Liver (tissue), 9 donors: ENCODE results near the gene ORC5. TPM values are rescaled to one million over a fixed set of nuclear protein-coding genes. Genes with fewer than 3 reads are reported as not detected.

Experiments used
- DNase-seq: peaks from one replicate; pipeline ENCODE4 v3.0.0-alpha.2; 2017; ENCODE audit warnings: low spot score
- H3K27ac ChIP-seq, 2 donors: one replicate each; pipeline ENCODE4 v1.7.0; 2013; ENCODE audit warnings: inconsistent platforms in 2 of 2, low read length in 2 of 2, control low read depth in 1 of 2, low read depth in 1 of 2, mild to moderate bottlenecking in 1 of 2
- H3K27me3 ChIP-seq, 4 donors: one replicate each; pipeline versions ENCODE4 v1.6.1 to v1.7.0; 2013; ENCODE audit warnings: low read length in 3 of 4, inconsistent platforms in 1 of 4, mild to moderate bottlenecking in 1 of 4, moderate library complexity in 1 of 4; ENCODE audit not compliant: control insufficient read depth in 4 of 4, insufficient read depth in 4 of 4
- H3K36me3 ChIP-seq, 4 donors: one replicate each; pipeline versions ENCODE4 v1.6.1 to v1.7.0; 2013; ENCODE audit warnings: low read length in 3 of 4, mild to moderate bottlenecking in 3 of 4, low read depth in 1 of 4, moderate library complexity in 1 of 4; ENCODE audit not compliant: control insufficient read depth in 4 of 4, insufficient read depth in 3 of 4
- H3K4me1 ChIP-seq, 4 donors: one replicate each; pipeline versions ENCODE4 v1.6.1 to v1.7.0; 2013; ENCODE audit warnings: low read length in 3 of 4, mild to moderate bottlenecking in 3 of 4, moderate library complexity in 1 of 4; ENCODE audit not compliant: control insufficient read depth in 4 of 4, insufficient read depth in 4 of 4
- H3K4me3 ChIP-seq, 3 donors: one replicate each; pipeline versions ENCODE4 v1.6.1 to v1.7.0; 2013; ENCODE audit warnings: low read length in 3 of 3, control low read depth in 1 of 3, low read depth in 1 of 3, mild to moderate bottlenecking in 1 of 3
- H3K9ac ChIP-seq, 2 donors: one replicate each; pipeline ENCODE4 v1.7.0; 2013; ENCODE audit warnings: low read length in 2 of 2, mild to moderate bottlenecking in 2 of 2, moderate library complexity in 2 of 2, control low read depth in 1 of 2, low read depth in 1 of 2
- H3K9me3 ChIP-seq, 4 donors: one replicate each; pipeline versions ENCODE4 v1.6.1 to v1.7.0; 2013; ENCODE audit warnings: low read length in 3 of 4; ENCODE audit not compliant: control insufficient read depth in 4 of 4
- CTCF ChIP-seq: fragments of 150-350 bp; IDR thresholded peaks from 2 replicates; pipeline ENCODE4 v1.5.1; 2017; ENCODE audit warnings: improper control_type of control experiment, low read depth, low read length; ENCODE audit not compliant: missing input control
- EGR1 ChIP-seq, 2 donors: IDR thresholded peaks; 2 replicates each; pipeline ENCODE4 v1.6.1; 2016 to 2018; ENCODE audit warnings: antibody characterized with exemption in 2 of 2, low read depth in 2 of 2
- FOXA1 ChIP-seq: IDR thresholded peaks from 2 replicates; pipeline ENCODE4 v1.6.1; 2016; ENCODE audit warnings: antibody characterized with exemption
- FOXA2 ChIP-seq: IDR thresholded peaks from 2 replicates; pipeline ENCODE4 v1.6.1; 2016; ENCODE audit warnings: antibody characterized with exemption
- GABPA ChIP-seq, 2 donors: IDR thresholded peaks in 1 of 2; conservative IDR thresholded peaks in 1 of 2; 2 replicates each; pipeline ENCODE4 v1.6.1; 2016; ENCODE audit warnings: antibody characterized with exemption in 2 of 2, mild to moderate bottlenecking in 1 of 2, moderate library complexity in 1 of 2
- HNF4A ChIP-seq, 2 donors: conservative IDR thresholded peaks; 2 replicates each; pipeline ENCODE4 v1.6.1; 2016; ENCODE audit warnings: antibody characterized with exemption in 2 of 2, mild to moderate bottlenecking in 2 of 2
- JUND ChIP-seq, 2 donors: IDR thresholded peaks; 2 replicates each; pipeline ENCODE4 v1.6.1; 2016; ENCODE audit warnings: antibody characterized with exemption in 2 of 2
- NR2F2 ChIP-seq: IDR thresholded peaks from 2 replicates; pipeline ENCODE4 v1.6.1; 2016; ENCODE audit warnings: antibody characterized with exemption
- RAD21 ChIP-seq, 2 donors: IDR thresholded peaks; 2 replicates each; pipeline ENCODE4 v1.6.1; 2016; ENCODE audit warnings: antibody characterized with exemption in 2 of 2, mild to moderate bottlenecking in 2 of 2
- SP1 ChIP-seq: IDR thresholded peaks from 2 replicates; pipeline ENCODE4 v1.6.1; 2018; ENCODE audit warnings: antibody characterized with exemption, mild to moderate bottlenecking
- TAF1 ChIP-seq: conservative IDR thresholded peaks from 2 replicates; pipeline ENCODE4 v1.6.1; 2016; ENCODE audit warnings: antibody characterized with exemption, mild to moderate bottlenecking
- YY1 ChIP-seq: IDR thresholded peaks from 2 replicates; pipeline ENCODE4 v1.6.1; 2016; ENCODE audit warnings: antibody characterized with exemption, mild to moderate bottlenecking
- ZBTB33 ChIP-seq: IDR thresholded peaks from 2 replicates; pipeline ENCODE4 v1.6.1; 2016; ENCODE audit warnings: antibody characterized with exemption
- WGBS: extraction: QIAGEN DNeasy Blood & Tissue Kit; methylation state at CpG from one replicate; pipeline ENCODE4 v1.1.7; 2013; 5-methylcytosine and 5-hydroxymethylcytosine counted together
- polyA plus RNA-seq, 2 donors: library from polyadenylated mRNA; stranded (reverse) in 1 of 2; unstranded in 1 of 2; fragments of 200-250 nt in 1 of 2; fragments of >200 nt in 1 of 2; fragmentation: Nextera tagmentation in 1 of 2; extraction: Ambion mirVana in 1 of 2; gene quantifications; one replicate each; pipeline versions ENCODE4 v1.2.1 to v1.2.3, GENCODE V29; 2013 to 2015
- total RNA-seq, 2 donors: library from RNA; depleted of rRNA; stranded (reverse); fragments of >200 nt; gene quantifications; one replicate each; pipeline ENCODE4 v1.2.3, GENCODE V29; 2014
- TF ChIP-seq, protein P1 (sequence below): IDR thresholded peaks from 2 replicates; pipeline ENCODE4 v1.6.1; 2016; ENCODE audit warnings: antibody characterized with exemption
- TF ChIP-seq, protein P2 (sequence below): IDR thresholded peaks from 2 replicates; pipeline ENCODE4 v1.6.1; 2016; ENCODE audit warnings: antibody characterized with exemption
- donor health status: healthy.
- donor health status: healthy.
- donor health status: healthy.
- donor health status: healthy.
- donor health status: healthy.

The ORC5 gene
- total RNA-seq: 10 to 100 TPM; 14.1 to 20.7 TPM
- 1 to 10 TPM; 8.4 to 8.9 TPM for polyA plus RNA-seq

GRCh38 chr7:104207731-104208420 is at the start of gene ORC5:
Gene ORC5, minus strand, starts transcription at chr7:104208013. Its CDS starts 109 bp downstream, at chr7:104207904.
- peak within 1 kb of the TSS; percentile 73 to 80 for H3K9ac ChIP-seq
- peaks cover 4 to 22% (median 17%) of the 10 kb centered on the region in 4 donors for H3K4me1 ChIP-seq
- no peak for TF ChIP-seq HNF4A (conservative IDR thresholded peaks at IDR 0.05)
- TF ChIP-seq FOXA2: no peak
- no peak for TF ChIP-seq NR2F2
- no peak for TF ChIP-seq CTCF
- TF ChIP-seq TAF1: no peak
- peak in 1 of 2 donors; percentile 81 for TF ChIP-seq GABPA (IDR thresholded peaks at IDR 0.05 in 1 of 2, conservative IDR thresholded peaks at IDR 0.05 in 1 of 2)
- TF ChIP-seq YY1: peak; percentile 46
- no peak for TF ChIP-seq ZBTB33
- no peak for TF ChIP-seq SP1
- TF ChIP-seq EGR1 (IDR thresholded peaks at IDR 0.05; ENCODE audit: low read depth in 2 of 2): no peak
- H3K27me3 ChIP-seq: no peaks in the 10 kb centered on the region
- H3K27ac ChIP-seq: peak within 1 kb of the TSS; percentile 56 to 62
- peak within 1 kb of the TSS; percentile 69 to 88 (median 78) for H3K4me3 ChIP-seq
- under 1% methylated on average over 47 of the region's 47 CpGs for WGBS
- peak; percentile 78 for DNase-seq
- H3K9me3 ChIP-seq: no peaks in the 10 kb centered on the region
- H3K36me3 ChIP-seq: peaks cover 0 to 9% (median 5%) of the 10 kb centered on the region in 4 donors

DNA sequence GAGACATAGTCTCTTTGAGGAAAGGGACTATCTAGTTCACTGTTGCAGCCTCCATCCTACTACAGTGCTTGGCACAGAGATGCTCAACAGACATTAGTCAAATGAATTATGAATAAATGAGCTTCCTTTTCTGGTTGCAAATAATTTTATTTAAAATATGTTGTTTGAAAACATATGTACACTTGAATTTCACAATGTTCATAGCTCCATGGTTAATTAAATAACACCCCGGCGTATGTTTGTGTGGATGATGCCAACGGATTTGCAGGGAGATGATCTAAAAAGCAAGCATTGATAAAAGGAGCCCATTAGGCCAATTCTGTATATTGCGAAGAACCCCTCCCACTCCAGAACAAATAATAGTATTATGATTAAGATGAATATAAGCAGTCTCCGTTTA is 47.8 kb upstream of the ORC5 start:
- Histone ChIP-seq H3K9me3 (no peaks in the 10 kb centered on the region), H3K9ac (no peak overlapping the region), H3K36me3 (no peaks in the 10 kb centered on the region), H3K4me1 (no peaks in the 10 kb centered on the region), H3K27ac (no peak overlapping the region), H3K4me3 (no peak overlapping the region), H3K27me3 (peaks cover 0 to 3% (median under 1%) of the 10 kb centered on the region in 4 donors)
- no peak for TF ChIP-seq NR2F2
- DNase-seq: no peak
- WGBS: 91% methylated on average over 5 of the region's 5 CpGs

DNA sequence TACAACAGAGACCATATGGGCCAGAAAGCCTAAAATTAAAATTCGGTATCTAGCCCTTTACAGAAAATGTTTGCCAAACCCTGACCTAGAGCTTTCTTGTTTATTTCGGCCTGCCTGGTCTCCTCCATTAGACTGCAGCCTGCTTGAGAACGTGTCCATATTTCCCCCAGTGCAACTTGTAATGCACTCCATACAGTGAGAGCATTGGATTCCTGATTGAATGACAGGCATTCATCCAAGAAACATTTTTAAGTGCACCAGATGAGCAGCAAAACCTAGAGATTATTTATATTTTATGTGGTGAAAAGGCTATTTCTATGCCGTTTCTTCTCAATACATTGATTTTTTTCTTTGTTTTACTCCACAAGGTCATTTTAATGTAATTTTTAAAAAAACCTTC is 47.4 kb upstream of the ORC5 start:
- peaks cover 0 to under 1% (median 0%) of the 10 kb centered on the region in 4 donors for H3K4me1 ChIP-seq
- H3K9ac ChIP-seq: no peak overlapping the region
- TF ChIP-seq HNF4A (conservative IDR thresholded peaks at IDR 0.05) (no peak), SP1 (no peak), FOXA1 (no peak), ZBTB33 (no peak), YY1 (no peak), RAD21 (IDR thresholded peaks at IDR 0.05) (no peak), JUND (IDR thresholded peaks at IDR 0.05) (no peak), CTCF (no peak), GABPA (IDR thresholded peaks at IDR 0.05 in 1 of 2, conservative IDR thresholded peaks at IDR 0.05 in 1 of 2) (no peak)
- TF ChIP-seq, protein P1, sequence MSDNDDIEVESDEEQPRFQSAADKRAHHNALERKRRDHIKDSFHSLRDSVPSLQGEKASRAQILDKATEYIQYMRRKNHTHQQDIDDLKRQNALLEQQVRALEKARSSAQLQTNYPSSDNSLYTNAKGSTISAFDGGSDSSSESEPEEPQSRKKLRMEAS: no peak
- TF ChIP-seq, protein P2, sequence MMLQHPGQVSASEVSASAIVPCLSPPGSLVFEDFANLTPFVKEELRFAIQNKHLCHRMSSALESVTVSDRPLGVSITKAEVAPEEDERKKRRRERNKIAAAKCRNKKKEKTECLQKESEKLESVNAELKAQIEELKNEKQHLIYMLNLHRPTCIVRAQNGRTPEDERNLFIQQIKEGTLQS: no peak
- H3K27me3 ChIP-seq: peaks cover 0 to 3% (median under 1%) of the 10 kb centered on the region in 4 donors
- no peaks in the 10 kb centered on the region for H3K36me3 ChIP-seq
- H3K9me3 ChIP-seq: no peaks in the 10 kb centered on the region
- no peak for DNase-seq
- no peak overlapping the region for H3K27ac ChIP-seq
- no peak overlapping the region for H3K4me3 ChIP-seq
- 87% methylated on average over 4 of the region's 4 CpGs for WGBS
